Measurements from ENCODE around the gene ADAM12.

ADAM12 gene

DNA sequence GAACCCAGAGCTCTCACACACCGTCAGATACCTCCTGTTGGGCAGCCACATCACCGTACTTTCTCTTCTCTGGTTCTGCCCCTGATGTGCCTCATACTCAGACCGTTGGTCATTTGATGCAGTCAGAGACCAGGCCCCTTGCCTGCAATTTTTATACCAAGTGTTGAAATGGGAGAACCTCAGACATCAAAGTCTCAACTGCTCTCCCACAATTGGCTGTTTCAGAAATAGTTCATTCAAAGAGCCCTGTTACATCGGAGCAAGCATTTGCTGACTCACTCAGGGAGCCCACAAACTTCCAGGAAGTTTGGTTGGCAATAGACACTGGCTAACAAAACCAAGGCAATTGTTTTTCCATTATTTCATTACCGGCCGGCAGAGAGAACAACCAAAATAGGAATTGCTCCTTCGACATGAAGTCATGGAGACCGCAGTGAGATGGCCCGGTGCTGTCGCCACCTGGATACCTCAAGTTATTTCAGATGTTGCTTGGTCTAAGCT, 33.5 kb upstream of the ADAM12 start:
- no peak overlapping the region for H2AFZ ChIP-seq (ENCODE audit: insufficient read depth, low read length, poor library complexity)
- peaks cover 11% of the 10 kb centered on the region for H3K9me3 ChIP-seq (ENCODE audit: insufficient read depth, low read depth, low read length)
- no peak overlapping the region for H2BK12ac ChIP-seq (ENCODE audit: low read length)
- H4K12ac ChIP-seq (ENCODE audit: low read depth, low read length), result no peak overlapping the region
- H3K4me2 ChIP-seq (ENCODE audit: low read length), result no peak overlapping the region
- no peak for DNase-seq
- WGBS (ENCODE audit: extremely low coverage, insufficient coverage, insufficient read length), result no CpG with 5 or more reads among the region's 10 CpGs
- no peak overlapping the region for H3K9ac ChIP-seq (ENCODE audit: low read length)
- no peak overlapping the region for H3K14ac ChIP-seq (ENCODE audit: low read length)
- no peak overlapping the region for H2AK5ac ChIP-seq (ENCODE audit: low read length)
- no peaks in the 10 kb centered on the region for H3K79me1 ChIP-seq (ENCODE audit: low read length)
- no peak overlapping the region for H3K4ac ChIP-seq (ENCODE audit: low read depth, low read length)
- H4K91ac ChIP-seq (ENCODE audit: low read depth, low read length), result no peak overlapping the region
- no peak overlapping the region for H4K8ac ChIP-seq (ENCODE audit: low read depth, low read length)
- H3K27me3 ChIP-seq (ENCODE audit: insufficient read depth, low read length), result no peaks in the 10 kb centered on the region
- H3K18ac ChIP-seq (ENCODE audit: low read length), result no peak overlapping the region
- no peak overlapping the region for H3K27ac ChIP-seq (ENCODE audit: low read depth, low read length)
- no peak overlapping the region for H2BK120ac ChIP-seq (ENCODE audit: insufficient read depth, low read length, poor library complexity)
- no peak overlapping the region for H2BK5ac ChIP-seq (ENCODE audit: low read depth, low read length, poor library complexity)
- H3K4me1 ChIP-seq (ENCODE audit: control insufficient read depth in 1 of 2, insufficient read depth in 2 of 2, low read length in 2 of 2), result no peaks in the 10 kb centered on the region
- no peak overlapping the region for H3K23ac ChIP-seq (ENCODE audit: low read length)
- H3K79me2 ChIP-seq (ENCODE audit: control insufficient read depth, insufficient read depth, low read length, poor library complexity), result no peaks in the 10 kb centered on the region
- no peak overlapping the region for H3K4me3 ChIP-seq (ENCODE audit: low read depth, low read length)
- H3K36me3 ChIP-seq (ENCODE audit: control insufficient read depth in 1 of 2, insufficient read depth in 2 of 2, low read length in 2 of 2), result no peaks in the 10 kb centered on the region

DNA sequence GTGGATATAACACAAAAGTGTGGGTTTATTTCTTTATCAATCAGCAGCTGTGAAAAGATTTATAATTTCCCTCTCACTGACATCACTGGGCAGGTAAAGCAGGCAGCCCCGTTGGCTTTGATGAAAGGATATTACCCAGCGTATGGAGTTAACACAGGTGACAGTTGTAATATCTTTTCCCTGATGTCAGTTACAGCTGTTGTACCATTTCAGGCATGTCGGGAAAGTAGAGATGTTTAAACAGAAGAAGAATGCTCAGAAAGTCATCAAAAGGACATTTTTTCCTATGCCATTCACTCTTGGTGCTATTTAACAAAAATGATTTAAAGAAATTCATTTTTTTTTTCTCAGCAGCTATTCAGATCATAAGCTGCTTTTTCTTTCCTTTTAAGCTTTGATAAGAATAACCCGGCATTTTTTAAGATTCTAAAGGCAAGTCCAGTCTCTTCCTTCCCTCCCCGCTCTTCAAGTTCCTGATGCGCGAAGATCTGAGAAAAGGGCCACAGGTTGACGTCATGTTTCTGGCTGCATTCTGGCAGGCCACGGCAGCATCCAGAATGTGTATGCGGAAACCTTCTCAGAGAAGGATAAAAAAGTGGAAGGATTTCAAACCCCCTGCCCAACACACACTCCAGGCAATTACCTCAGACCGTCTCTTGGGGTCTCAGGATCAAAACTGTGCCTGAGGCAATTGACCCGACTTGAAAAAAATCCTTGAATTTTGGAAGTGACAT, 32.5 kb upstream of the ADAM12 start:
- H3K36me3 ChIP-seq (ENCODE audit: control insufficient read depth in 1 of 2, insufficient read depth in 2 of 2, low read length in 2 of 2), result no peaks in the 10 kb centered on the region
- no peaks in the 10 kb centered on the region for H3K27me3 ChIP-seq (ENCODE audit: insufficient read depth, low read length)
- H3K4me2 ChIP-seq (ENCODE audit: low read length), result no peak overlapping the region
- no peak overlapping the region for H3K14ac ChIP-seq (ENCODE audit: low read length)
- no peak overlapping the region for H2BK120ac ChIP-seq (ENCODE audit: insufficient read depth, low read length, poor library complexity)
- H4K91ac ChIP-seq (ENCODE audit: low read depth, low read length), result no peak overlapping the region
- no peak overlapping the region for H2AFZ ChIP-seq (ENCODE audit: insufficient read depth, low read length, poor library complexity)
- H3K4ac ChIP-seq (ENCODE audit: low read depth, low read length), result no peak overlapping the region
- H3K9me3 ChIP-seq (ENCODE audit: insufficient read depth, low read depth, low read length), result peaks cover 8% of the 10 kb centered on the region
- H3K27ac ChIP-seq (ENCODE audit: low read depth, low read length), result no peak overlapping the region
- DNase-seq, result peak in 1 of 2 donors; percentile 74
- no peak overlapping the region for H3K9ac ChIP-seq (ENCODE audit: low read length)
- no peaks in the 10 kb centered on the region for H3K79me2 ChIP-seq (ENCODE audit: control insufficient read depth, insufficient read depth, low read length, poor library complexity)
- H2BK5ac ChIP-seq (ENCODE audit: low read depth, low read length, poor library complexity), result no peak overlapping the region
- H2AK5ac ChIP-seq (ENCODE audit: low read length), result no peak overlapping the region
- no peaks in the 10 kb centered on the region for H3K4me1 ChIP-seq (ENCODE audit: control insufficient read depth in 1 of 2, insufficient read depth in 2 of 2, low read length in 2 of 2)
- no peak overlapping the region for H4K8ac ChIP-seq (ENCODE audit: low read depth, low read length)
- WGBS (ENCODE audit: extremely low coverage, insufficient coverage, insufficient read length), result no CpG with 5 or more reads among the region's 12 CpGs
- no peaks in the 10 kb centered on the region for H3K79me1 ChIP-seq (ENCODE audit: low read length)
- no peak overlapping the region for H2BK12ac ChIP-seq (ENCODE audit: low read length)
- H3K23ac ChIP-seq (ENCODE audit: low read length), result no peak overlapping the region
- no peak overlapping the region for H4K12ac ChIP-seq (ENCODE audit: low read depth, low read length)
- H3K4me3 ChIP-seq (ENCODE audit: low read depth, low read length), result no peak overlapping the region
- H3K18ac ChIP-seq (ENCODE audit: low read length), result no peak overlapping the region

DNA sequence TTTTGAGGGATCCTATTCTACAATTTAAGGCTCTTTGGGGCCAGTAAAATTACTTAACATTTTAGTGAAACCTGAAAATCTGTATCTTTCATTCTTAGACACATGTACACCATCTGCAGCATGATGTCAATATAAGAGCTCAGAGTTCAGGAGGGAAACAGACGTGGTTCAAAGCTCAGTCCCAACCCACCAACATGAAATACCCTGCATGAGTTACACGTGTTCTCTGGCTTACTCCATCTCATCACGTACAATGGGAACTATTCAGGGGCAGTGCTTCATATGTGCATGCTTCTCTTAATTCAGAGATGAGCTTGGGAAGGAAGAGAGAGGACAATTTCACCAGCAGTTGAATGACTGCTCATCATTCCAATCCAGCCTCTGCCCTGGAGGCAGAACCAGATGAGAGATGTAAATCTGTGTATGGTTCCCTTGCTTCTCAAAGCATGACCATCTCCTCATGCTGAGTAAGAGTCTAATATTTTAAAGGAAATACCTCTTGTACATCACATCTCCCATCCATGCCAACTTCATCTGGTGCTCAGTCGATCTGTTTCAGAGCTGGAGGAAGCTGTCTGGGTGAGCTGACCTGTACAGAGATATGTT, 29.0 kb upstream of the ADAM12 start:
- Histone ChIP-seq H2AFZ (ENCODE audit: insufficient read depth, low read length, poor library complexity) (no peak overlapping the region), H2BK120ac (ENCODE audit: insufficient read depth, low read length, poor library complexity) (no peak overlapping the region), H2AK5ac (ENCODE audit: low read length) (no peak overlapping the region), H3K9ac (ENCODE audit: low read length) (no peak overlapping the region), H2BK5ac (ENCODE audit: low read depth, low read length, poor library complexity) (no peak overlapping the region), H3K4me2 (ENCODE audit: low read length) (no peak overlapping the region), H3K36me3 (ENCODE audit: control insufficient read depth in 1 of 2, insufficient read depth in 2 of 2, low read length in 2 of 2) (no peaks in the 10 kb centered on the region), H3K18ac (ENCODE audit: low read length) (no peak overlapping the region), H2BK12ac (ENCODE audit: low read length) (no peak overlapping the region), H3K4me3 (ENCODE audit: low read depth, low read length) (no peak overlapping the region), H4K8ac (ENCODE audit: low read depth, low read length) (no peak overlapping the region), H4K91ac (ENCODE audit: low read depth, low read length) (no peak overlapping the region), H3K79me1 (ENCODE audit: low read length) (no peaks in the 10 kb centered on the region), H3K27ac (ENCODE audit: low read depth, low read length) (no peak overlapping the region), H3K23ac (ENCODE audit: low read length) (no peak overlapping the region), H3K9me3 (ENCODE audit: insufficient read depth, low read depth, low read length) (peaks cover 2% of the 10 kb centered on the region), H3K79me2 (ENCODE audit: control insufficient read depth, insufficient read depth, low read length, poor library complexity) (no peaks in the 10 kb centered on the region), H3K4ac (ENCODE audit: low read depth, low read length) (no peak overlapping the region), H3K27me3 (ENCODE audit: insufficient read depth, low read length) (no peaks in the 10 kb centered on the region), H4K12ac (ENCODE audit: low read depth, low read length) (no peak overlapping the region), H3K14ac (ENCODE audit: low read length) (no peak overlapping the region), H3K4me1 (ENCODE audit: control insufficient read depth in 1 of 2, insufficient read depth in 2 of 2, low read length in 2 of 2) (no peaks in the 10 kb centered on the region)
- no CpG with 5 or more reads among the region's 4 CpGs for WGBS (ENCODE audit: extremely low coverage, insufficient coverage, insufficient read length)
- peak; percentile 59 to 80 for DNase-seq

DNA sequence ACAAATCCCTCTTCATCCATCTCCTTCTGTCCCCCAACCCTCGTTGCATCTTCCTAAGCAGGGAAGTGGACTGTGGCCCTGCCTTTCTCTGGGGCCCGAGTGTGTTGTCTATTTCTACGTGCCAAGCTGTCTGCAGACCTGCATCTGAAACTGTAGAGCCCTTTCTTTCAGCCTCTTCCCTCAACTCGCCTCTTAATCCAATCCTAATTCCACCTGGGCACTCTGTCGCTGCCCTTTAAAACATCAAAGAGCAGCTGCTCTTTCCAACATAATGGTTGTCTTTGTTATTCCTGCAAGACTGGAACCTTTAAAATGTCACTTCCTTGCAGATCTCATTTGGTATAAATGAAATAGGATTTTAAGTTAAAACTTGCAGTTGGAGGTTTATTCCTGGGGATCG, 21.5 kb upstream of the ADAM12 start:
- no peaks in the 10 kb centered on the region for H3K79me2 ChIP-seq (ENCODE audit: control insufficient read depth, insufficient read depth, low read length, poor library complexity)
- H3K14ac ChIP-seq (ENCODE audit: low read length), result no peak overlapping the region
- H3K27ac ChIP-seq (ENCODE audit: low read depth, low read length), result no peak overlapping the region
- H4K12ac ChIP-seq (ENCODE audit: low read depth, low read length), result no peak overlapping the region
- peaks cover 2% of the 10 kb centered on the region for H3K79me1 ChIP-seq (ENCODE audit: low read length)
- no peaks in the 10 kb centered on the region for H3K27me3 ChIP-seq (ENCODE audit: insufficient read depth, low read length)
- H4K8ac ChIP-seq (ENCODE audit: low read depth, low read length), result no peak overlapping the region
- H2BK12ac ChIP-seq (ENCODE audit: low read length), result no peak overlapping the region
- no peak overlapping the region for H2BK5ac ChIP-seq (ENCODE audit: low read depth, low read length, poor library complexity)
- DNase-seq, result no peak
- H3K4me2 ChIP-seq (ENCODE audit: low read length), result no peak overlapping the region
- no CpG with 5 or more reads among the region's 6 CpGs for WGBS (ENCODE audit: extremely low coverage, insufficient coverage, insufficient read length)
- H2BK120ac ChIP-seq (ENCODE audit: insufficient read depth, low read length, poor library complexity), result no peak overlapping the region
- H4K91ac ChIP-seq (ENCODE audit: low read depth, low read length), result no peak overlapping the region
- H3K36me3 ChIP-seq (ENCODE audit: control insufficient read depth in 1 of 2, insufficient read depth in 2 of 2, low read length in 2 of 2), result no peaks in the 10 kb centered on the region
- H3K4ac ChIP-seq (ENCODE audit: low read depth, low read length), result no peak overlapping the region
- H3K23ac ChIP-seq (ENCODE audit: low read length), result no peak overlapping the region
- no peak overlapping the region for H3K18ac ChIP-seq (ENCODE audit: low read length)
- no peak overlapping the region for H3K9ac ChIP-seq (ENCODE audit: low read length)
- H3K4me3 ChIP-seq (ENCODE audit: low read depth, low read length), result no peak overlapping the region
- no peaks in the 10 kb centered on the region for H3K9me3 ChIP-seq (ENCODE audit: insufficient read depth, low read depth, low read length)
- no peak overlapping the region for H2AK5ac ChIP-seq (ENCODE audit: low read length)
- peaks cover 12 to 15% of the 10 kb centered on the region in 2 experiments for H3K4me1 ChIP-seq (ENCODE audit: control insufficient read depth in 1 of 2, insufficient read depth in 2 of 2, low read length in 2 of 2)
- no peak overlapping the region for H2AFZ ChIP-seq (ENCODE audit: insufficient read depth, low read length, poor library complexity)

All from trophoblast cell (in vitro differentiated cells and primary cell).